HL-60 (cell line): Measurements from ENCODE around the gene RHBDD1.

Experiments
- POLR2AphosphoS5 ChIP-seq: IDR thresholded peaks from 2 replicates; pipeline ENCODE4 v1.6.1; 2012; ENCODE audit warnings: low read depth
- TF ChIP-seq, protein P1 (sequence below): IDR thresholded peaks from one replicate; pipeline ENCODE4 v1.5.1; 2011; ENCODE audit warnings: low read length, control low read depth, inconsistent platforms; ENCODE audit not compliant: insufficient read depth
- TF ChIP-seq, protein P2 (sequence below): IDR thresholded peaks from 2 replicates; pipeline ENCODE4 v1.6.1; 2012; ENCODE audit warnings: low read depth; ENCODE audit not compliant: insufficient replicate concordance

DNA sequence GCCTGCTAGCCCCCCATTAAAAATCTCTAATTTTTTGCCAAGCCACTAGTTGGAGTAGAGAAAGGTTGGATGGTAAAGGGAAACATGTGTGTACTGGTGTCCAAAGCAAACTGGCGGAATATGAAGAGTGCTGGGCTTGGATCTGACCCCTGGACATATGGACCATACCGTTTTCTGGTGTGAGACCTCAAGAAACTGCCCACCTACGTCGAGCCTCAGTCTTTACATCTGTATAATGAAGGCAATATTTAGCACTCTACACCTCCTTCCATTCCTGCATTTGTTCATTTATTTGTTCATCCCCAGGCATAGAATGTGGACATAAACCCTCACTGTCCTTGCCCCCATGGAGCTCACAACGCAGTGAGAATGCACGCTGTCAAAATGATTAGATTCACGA is 142.4 kb downstream of the RHBDD1 start:
- TF ChIP-seq, protein P1, sequence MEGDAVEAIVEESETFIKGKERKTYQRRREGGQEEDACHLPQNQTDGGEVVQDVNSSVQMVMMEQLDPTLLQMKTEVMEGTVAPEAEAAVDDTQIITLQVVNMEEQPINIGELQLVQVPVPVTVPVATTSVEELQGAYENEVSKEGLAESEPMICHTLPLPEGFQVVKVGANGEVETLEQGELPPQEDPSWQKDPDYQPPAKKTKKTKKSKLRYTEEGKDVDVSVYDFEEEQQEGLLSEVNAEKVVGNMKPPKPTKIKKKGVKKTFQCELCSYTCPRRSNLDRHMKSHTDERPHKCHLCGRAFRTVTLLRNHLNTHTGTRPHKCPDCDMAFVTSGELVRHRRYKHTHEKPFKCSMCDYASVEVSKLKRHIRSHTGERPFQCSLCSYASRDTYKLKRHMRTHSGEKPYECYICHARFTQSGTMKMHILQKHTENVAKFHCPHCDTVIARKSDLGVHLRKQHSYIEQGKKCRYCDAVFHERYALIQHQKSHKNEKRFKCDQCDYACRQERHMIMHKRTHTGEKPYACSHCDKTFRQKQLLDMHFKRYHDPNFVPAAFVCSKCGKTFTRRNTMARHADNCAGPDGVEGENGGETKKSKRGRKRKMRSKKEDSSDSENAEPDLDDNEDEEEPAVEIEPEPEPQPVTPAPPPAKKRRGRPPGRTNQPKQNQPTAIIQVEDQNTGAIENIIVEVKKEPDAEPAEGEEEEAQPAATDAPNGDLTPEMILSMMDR = no peak
- TF ChIP-seq, protein P2, sequence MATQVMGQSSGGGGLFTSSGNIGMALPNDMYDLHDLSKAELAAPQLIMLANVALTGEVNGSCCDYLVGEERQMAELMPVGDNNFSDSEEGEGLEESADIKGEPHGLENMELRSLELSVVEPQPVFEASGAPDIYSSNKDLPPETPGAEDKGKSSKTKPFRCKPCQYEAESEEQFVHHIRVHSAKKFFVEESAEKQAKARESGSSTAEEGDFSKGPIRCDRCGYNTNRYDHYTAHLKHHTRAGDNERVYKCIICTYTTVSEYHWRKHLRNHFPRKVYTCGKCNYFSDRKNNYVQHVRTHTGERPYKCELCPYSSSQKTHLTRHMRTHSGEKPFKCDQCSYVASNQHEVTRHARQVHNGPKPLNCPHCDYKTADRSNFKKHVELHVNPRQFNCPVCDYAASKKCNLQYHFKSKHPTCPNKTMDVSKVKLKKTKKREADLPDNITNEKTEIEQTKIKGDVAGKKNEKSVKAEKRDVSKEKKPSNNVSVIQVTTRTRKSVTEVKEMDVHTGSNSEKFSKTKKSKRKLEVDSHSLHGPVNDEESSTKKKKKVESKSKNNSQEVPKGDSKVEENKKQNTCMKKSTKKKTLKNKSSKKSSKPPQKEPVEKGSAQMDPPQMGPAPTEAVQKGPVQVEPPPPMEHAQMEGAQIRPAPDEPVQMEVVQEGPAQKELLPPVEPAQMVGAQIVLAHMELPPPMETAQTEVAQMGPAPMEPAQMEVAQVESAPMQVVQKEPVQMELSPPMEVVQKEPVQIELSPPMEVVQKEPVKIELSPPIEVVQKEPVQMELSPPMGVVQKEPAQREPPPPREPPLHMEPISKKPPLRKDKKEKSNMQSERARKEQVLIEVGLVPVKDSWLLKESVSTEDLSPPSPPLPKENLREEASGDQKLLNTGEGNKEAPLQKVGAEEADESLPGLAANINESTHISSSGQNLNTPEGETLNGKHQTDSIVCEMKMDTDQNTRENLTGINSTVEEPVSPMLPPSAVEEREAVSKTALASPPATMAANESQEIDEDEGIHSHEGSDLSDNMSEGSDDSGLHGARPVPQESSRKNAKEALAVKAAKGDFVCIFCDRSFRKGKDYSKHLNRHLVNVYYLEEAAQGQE = no peak
- no peak for TF ChIP-seq POLR2AphosphoS5
